LNCaP clone FGC (cell line): ENCODE measurements around the gene MS4A10.

ENCODE experiments used
- DNase-seq: peaks from one replicate; pipeline ENCODE4 v3.0.0-alpha.2; 2011; ENCODE audit warnings: low read depth
- H3K4me3 ChIP-seq: 2 replicates; pipeline ENCODE4 v1.5.1; 2011; ENCODE audit warnings: mild to moderate bottlenecking, low read depth, low read length, control low read depth
- TF ChIP-seq, protein P1 (sequence below): IDR thresholded peaks from 2 replicates; pipeline ENCODE4 v1.5.1; 2012; ENCODE audit warnings: mild to moderate bottlenecking; ENCODE audit not compliant: control insufficient read depth, insufficient read depth; ENCODE audit errors: extremely low read depth

Gene MS4A10

DNA sequence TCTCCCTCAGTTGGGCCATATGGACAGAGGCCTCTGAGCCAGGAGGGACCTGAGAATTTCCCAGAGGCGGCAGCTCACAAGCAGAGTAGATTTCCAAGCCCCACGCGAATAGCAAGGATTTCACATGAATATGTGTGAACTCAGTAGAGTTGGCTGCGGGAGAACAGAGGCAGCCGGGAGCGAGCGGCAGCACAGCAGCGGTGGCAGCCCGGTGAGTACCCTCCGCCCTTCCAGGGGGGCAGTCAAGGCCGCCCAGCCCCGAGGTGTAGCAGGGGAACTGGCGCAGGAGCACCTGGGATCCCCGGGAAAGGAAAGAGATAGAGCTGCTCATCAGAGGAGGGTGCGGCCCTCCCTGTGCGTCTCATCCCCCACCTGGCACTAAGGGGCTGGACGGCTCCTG is 36.9 kb upstream of the MS4A10 start:
- TF ChIP-seq, protein P1, sequence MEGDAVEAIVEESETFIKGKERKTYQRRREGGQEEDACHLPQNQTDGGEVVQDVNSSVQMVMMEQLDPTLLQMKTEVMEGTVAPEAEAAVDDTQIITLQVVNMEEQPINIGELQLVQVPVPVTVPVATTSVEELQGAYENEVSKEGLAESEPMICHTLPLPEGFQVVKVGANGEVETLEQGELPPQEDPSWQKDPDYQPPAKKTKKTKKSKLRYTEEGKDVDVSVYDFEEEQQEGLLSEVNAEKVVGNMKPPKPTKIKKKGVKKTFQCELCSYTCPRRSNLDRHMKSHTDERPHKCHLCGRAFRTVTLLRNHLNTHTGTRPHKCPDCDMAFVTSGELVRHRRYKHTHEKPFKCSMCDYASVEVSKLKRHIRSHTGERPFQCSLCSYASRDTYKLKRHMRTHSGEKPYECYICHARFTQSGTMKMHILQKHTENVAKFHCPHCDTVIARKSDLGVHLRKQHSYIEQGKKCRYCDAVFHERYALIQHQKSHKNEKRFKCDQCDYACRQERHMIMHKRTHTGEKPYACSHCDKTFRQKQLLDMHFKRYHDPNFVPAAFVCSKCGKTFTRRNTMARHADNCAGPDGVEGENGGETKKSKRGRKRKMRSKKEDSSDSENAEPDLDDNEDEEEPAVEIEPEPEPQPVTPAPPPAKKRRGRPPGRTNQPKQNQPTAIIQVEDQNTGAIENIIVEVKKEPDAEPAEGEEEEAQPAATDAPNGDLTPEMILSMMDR: no peak
- no peak for DNase-seq
- H3K4me3 ChIP-seq: no peak overlapping the region

DNA sequence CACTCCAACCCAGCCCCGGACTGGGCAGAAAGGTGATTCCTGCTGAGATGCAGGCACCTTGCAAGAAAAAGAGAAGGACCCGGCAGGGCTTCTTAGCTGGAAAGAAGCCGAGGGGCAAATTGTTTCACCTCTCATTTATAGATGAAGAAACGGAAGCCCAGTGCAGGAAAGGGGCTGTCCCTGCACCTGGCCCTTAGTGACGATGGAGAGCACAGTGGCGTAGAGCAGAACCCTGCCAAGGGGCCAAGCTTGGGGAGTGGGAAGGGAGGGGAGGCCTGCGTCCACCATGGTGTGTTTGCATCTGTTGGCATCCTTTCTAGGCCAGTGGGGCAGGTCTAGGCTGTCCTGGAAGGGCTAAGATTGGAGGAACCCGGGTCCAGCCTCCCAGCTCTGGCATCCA is 36.3 kb upstream of the MS4A10 start:
- no peak for DNase-seq
- no peak overlapping the region for H3K4me3 ChIP-seq
- TF ChIP-seq, protein P1: no peak

DNA sequence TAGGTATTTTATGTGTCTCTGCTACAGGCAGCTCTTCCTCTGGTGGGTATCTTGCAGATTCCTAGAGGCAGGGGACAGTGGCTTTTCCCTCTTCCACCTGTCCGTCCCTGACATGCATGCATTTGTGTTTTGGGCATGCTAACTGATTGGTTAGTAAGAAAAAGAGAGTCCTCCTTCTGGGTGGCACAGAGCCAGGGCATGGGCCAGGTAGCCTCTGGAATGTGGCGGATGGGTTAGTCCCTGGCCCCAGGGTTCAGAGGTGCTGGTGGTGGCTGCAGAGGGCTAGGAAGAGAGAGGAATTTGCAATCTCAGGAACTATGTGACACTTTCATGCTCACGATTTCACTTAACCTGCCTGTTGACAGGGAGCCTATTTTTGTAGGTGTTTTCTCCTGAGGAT is 34.2 kb upstream of the MS4A10 start:
- TF ChIP-seq, protein P1: no peak
- DNase-seq: no peak

DNA sequence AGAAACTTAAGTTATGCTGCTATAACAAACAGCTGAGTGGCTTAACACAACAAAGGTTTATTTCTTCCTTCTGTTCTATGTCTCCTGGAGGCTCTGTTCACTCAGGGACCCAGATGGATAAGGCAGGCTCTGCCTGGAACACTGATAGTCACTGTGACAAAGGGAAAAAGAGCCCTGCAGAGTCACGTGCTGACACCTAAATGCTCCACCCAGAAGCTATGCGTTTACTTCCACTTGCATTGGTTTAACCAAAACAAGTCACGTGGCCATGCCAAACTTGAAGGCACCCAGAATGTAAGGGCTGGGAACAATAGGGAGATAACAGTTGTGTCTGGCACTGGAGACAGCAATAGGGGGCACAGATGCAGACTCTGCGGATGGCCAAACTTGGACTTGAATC is 31.8 kb upstream of the MS4A10 start:
- TF ChIP-seq, protein P1: no peak
- H3K4me3 ChIP-seq: no peak overlapping the region
- DNase-seq: no peak

More for the DNA sequence above, 34.2 kb upstream of the MS4A10 start:
- no peak overlapping the region for H3K4me3 ChIP-seq

DNA sequence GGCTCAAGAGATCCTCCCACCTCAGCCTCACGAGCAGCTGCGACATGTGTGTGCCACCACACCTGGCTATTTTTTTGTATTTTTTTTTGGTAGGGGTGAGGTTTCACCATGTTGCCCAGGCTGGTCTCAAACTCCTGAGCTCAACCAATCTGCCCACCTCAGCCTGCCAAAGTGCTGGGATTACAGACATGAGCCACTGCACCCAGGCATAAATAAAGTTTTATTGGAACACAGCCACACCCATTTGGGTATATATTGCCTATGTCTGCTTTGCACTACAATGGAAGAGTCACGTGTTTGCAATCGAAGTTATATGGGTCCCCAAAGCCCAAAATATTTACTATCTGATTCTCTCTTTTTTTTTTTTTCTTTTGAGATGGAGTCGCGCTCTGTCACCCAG is 30.2 kb upstream of the MS4A10 start:
- H3K4me3 ChIP-seq: no peak overlapping the region
- TF ChIP-seq, protein P1: no peak
- DNase-seq: no peak

DNA sequence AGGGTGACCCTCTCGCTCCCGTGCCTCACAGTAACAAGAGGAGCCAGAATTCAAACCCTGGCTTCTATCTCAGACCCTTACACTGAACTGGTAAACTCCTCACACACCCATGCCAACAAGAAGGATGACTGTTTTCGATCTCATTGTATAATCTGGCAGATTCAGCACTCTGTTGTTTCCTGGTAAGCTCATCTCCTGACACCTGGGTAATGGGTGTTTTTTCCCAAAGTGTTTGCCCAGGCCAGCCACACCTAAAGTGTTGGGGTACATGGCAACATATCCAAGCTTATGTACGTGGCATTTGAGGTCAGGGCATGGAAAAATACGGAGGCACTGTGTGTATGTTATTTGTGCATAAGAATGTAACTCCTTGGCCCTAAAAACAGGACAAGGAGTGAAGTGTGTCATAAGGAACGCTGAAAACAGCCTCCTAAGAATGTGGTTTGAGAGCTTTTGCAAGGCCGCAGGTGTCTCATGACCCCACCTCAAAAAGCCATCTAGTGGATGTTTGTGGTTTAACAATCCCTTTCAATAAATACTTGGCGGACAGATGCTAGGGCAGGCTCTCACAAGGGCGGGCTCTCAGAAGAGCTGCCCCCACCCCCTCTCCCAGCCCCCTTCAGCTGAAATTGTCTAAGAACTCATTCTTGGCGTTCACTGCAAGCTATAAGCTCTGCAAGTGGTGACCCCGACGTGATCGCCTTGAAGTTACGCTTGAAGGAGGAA is 28.7 kb upstream of the MS4A10 start, which contains the start of gene MS4A15:
MS4A15 (plus strand) TSS at position 561 of the 726 bp plus-strand sequence. CDS start 6,867 bp downstream, outside the sequence.
- TF ChIP-seq, protein P1: peak; percentile 41
- no peak for DNase-seq
- no peak within 1 kb of the TSS for H3K4me3 ChIP-seq
